DND-41 (cell line): ENCODE results near the gene C19orf67.
A peak's percentile ranks its signal among the peaks of the same experiment; 100 is the strongest.

Experiments
- ATAC-seq: fragments of 200-7000 bp; cut with Tn5 transposase; 3 replicates; pipeline ENCODE4 v1.9.1; 2021; ENCODE audit warnings: low read depth; ENCODE audit not compliant: insufficient read depth
- DNase-seq: peaks from one replicate; pipeline ENCODE4 v3.0.0-alpha.2; 2020
- H2AFZ ChIP-seq: 2 replicates; pipeline ENCODE4 v1.6.0; 2012; ENCODE audit warnings: low read depth, low read length
- H3K27ac ChIP-seq: 2 replicates; pipeline ENCODE4 v1.5.1; 2012; ENCODE audit warnings: low read length, inconsistent platforms
- H3K27me3 ChIP-seq: fragments of 200-600 bp; sonication (generic); 2 replicates; pipeline ENCODE4 v1.6.0; 2012; ENCODE audit warnings: low read length, mild to moderate bottlenecking, inconsistent platforms; ENCODE audit not compliant: insufficient read depth, poor library complexity
- H3K36me3 ChIP-seq: 2 replicates; pipeline ENCODE4 v1.5.1; 2012; ENCODE audit warnings: low read length, inconsistent platforms; ENCODE audit not compliant: insufficient read depth
- H3K4me1 ChIP-seq: 2 replicates; pipeline ENCODE4 v1.5.1; 2012; ENCODE audit warnings: mild to moderate bottlenecking, low read length; ENCODE audit not compliant: insufficient read depth
- H3K4me2 ChIP-seq: 2 replicates; pipeline ENCODE4 v1.6.0; 2012; ENCODE audit warnings: mild to moderate bottlenecking, moderate library complexity, low read length, inconsistent platforms; ENCODE audit not compliant: insufficient read depth
- H3K4me3 ChIP-seq, 2 experiments: fragments of 200-600 bp in 1 of 2; shearing (Covaris generic) in 1 of 2; 2 replicates each; pipeline ENCODE4 v1.5.1; 2012 to 2016; ENCODE audit warnings: inconsistent platforms in 2 of 2, low read length in 2 of 2, mild to moderate bottlenecking in 2 of 2, low read depth in 1 of 2, moderate library complexity in 1 of 2
- H3K79me2 ChIP-seq: 2 replicates; pipeline ENCODE4 v1.6.0; 2012; ENCODE audit warnings: low read length, inconsistent platforms; ENCODE audit not compliant: insufficient read depth
- H3K9ac ChIP-seq: 2 replicates; pipeline ENCODE4 v1.6.0; 2012; ENCODE audit warnings: low read depth, mild to moderate bottlenecking, inconsistent platforms, low read length, moderate library complexity
- H3K9me3 ChIP-seq: 2 replicates; pipeline ENCODE4 v1.5.1; 2012; ENCODE audit warnings: low read length, moderate library complexity, mild to moderate bottlenecking, inconsistent platforms; ENCODE audit not compliant: insufficient read depth, severe bottlenecking
- H4K20me1 ChIP-seq: 2 replicates; pipeline ENCODE4 v1.6.0; 2012; ENCODE audit warnings: low read length; ENCODE audit not compliant: insufficient read depth
- EZH2 ChIP-seq: IDR thresholded peaks from 3 replicates; pipeline ENCODE4 v1.6.1; 2012; ENCODE audit warnings: borderline replicate concordance, low read depth, mild to moderate bottlenecking, moderate library complexity, low read length, inconsistent platforms; ENCODE audit not compliant: severe bottlenecking
- TF ChIP-seq, protein P1 (sequence below): IDR thresholded peaks from 2 replicates; pipeline ENCODE4 v1.5.1; 2012; ENCODE audit warnings: borderline replicate concordance, low read length, moderate library complexity, mild to moderate bottlenecking; ENCODE audit not compliant: poor library complexity, severe bottlenecking; ENCODE audit errors: extremely low read depth

C19orf67 gene

DNA sequence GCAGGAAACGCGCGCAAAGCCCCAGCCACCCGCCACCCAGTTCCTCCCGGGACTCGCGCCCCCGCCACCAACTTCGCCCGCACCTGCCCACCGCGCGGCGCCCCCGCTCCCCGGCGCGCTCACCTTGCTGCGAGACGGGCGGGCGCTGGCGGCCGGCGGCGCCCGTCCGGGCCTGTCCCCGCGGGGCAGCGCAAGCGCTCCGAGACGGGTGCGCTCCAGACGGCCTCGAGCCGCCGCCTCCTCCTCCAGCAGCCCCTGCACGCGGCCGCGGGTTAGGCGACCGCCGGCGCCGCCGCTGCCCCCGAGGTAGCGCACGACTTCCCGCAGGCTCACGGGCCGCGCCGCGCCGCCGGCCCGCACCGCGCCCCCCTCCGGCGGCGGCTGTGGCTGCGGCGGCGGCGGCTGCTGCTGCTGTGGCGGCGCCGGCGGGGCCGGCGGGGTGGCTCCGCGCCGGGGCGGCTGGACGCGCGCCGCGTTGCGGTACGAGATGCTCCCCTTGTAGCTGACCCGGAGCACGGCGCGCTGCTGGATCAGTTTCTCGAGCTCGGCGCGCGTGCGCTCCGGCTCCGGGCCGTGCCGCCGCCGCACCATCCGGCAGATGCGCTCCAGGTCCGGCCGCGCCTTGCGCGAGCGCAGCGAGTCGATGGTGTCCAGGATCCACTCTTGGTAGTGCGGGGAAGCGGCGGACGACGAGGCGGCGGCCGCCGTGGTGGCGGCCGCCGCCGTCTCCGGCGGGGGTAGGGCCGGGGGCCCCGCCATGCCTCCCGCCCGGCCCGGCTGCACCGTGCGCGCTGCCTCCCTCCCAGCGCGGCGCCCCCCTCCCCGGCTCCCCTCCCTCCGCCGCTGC lies 4.3 kb upstream of the C19orf67 start:
- peak; percentile 61 for DNase-seq
- Histone ChIP-seq H3K36me3 (peaks cover 33% of the 10 kb centered on the region), H3K4me2 (peak overlapping the region; percentile 61), H3K9ac (peak overlapping the region; percentile 78), H3K79me2 (peaks cover 24% of the 10 kb centered on the region), H3K9me3 (peaks cover 9% of the 10 kb centered on the region), H3K27ac (peak overlapping the region; percentile 77), H2AFZ (peak overlapping the region; percentile 79), H3K4me3 (peak overlapping the region; percentile 62 to 81; a peak in 3 of 4 replicates), H3K4me1 (peaks cover 29% of the 10 kb centered on the region), H3K27me3 (no peaks in the 10 kb centered on the region), H4K20me1 (peaks cover 18% of the 10 kb centered on the region)
- peak; percentile 7; the same call in 1 of the 3 replicates for ATAC-seq
- TF ChIP-seq EZH2 = no peak
- TF ChIP-seq, protein P1, sequence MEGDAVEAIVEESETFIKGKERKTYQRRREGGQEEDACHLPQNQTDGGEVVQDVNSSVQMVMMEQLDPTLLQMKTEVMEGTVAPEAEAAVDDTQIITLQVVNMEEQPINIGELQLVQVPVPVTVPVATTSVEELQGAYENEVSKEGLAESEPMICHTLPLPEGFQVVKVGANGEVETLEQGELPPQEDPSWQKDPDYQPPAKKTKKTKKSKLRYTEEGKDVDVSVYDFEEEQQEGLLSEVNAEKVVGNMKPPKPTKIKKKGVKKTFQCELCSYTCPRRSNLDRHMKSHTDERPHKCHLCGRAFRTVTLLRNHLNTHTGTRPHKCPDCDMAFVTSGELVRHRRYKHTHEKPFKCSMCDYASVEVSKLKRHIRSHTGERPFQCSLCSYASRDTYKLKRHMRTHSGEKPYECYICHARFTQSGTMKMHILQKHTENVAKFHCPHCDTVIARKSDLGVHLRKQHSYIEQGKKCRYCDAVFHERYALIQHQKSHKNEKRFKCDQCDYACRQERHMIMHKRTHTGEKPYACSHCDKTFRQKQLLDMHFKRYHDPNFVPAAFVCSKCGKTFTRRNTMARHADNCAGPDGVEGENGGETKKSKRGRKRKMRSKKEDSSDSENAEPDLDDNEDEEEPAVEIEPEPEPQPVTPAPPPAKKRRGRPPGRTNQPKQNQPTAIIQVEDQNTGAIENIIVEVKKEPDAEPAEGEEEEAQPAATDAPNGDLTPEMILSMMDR = peak; percentile 21

DNA sequence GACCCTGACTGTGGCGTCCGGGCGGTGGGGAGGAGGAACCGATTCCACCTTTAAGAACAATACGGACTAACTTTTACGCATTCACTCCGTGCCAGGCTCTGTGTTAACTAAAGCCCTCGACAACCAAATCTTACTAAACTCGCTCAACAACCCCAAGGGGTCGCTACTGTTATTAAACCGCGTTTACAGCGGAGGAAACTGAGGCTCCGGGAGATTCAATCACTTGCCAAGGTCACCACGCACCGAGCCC lies 3.8 kb upstream of the C19orf67 start:
- Histone ChIP-seq H3K4me3 (peak overlapping the region in 1 of 2 experiments; percentile 81; a peak in 3 of 4 replicates), H4K20me1 (peaks cover 18% of the 10 kb centered on the region), H3K36me3 (peaks cover 33% of the 10 kb centered on the region), H3K27ac (no peak overlapping the region), H3K4me2 (peak overlapping the region; percentile 61), H3K9ac (peak overlapping the region; percentile 78), H3K79me2 (peaks cover 24% of the 10 kb centered on the region), H3K9me3 (peaks cover 9% of the 10 kb centered on the region), H3K4me1 (peaks cover 29% of the 10 kb centered on the region), H2AFZ (no peak overlapping the region), H3K27me3 (no peaks in the 10 kb centered on the region)
- TF ChIP-seq, protein P1 = no peak
- TF ChIP-seq EZH2 = no peak
- DNase-seq = no peak
- ATAC-seq = no peak

DNA sequence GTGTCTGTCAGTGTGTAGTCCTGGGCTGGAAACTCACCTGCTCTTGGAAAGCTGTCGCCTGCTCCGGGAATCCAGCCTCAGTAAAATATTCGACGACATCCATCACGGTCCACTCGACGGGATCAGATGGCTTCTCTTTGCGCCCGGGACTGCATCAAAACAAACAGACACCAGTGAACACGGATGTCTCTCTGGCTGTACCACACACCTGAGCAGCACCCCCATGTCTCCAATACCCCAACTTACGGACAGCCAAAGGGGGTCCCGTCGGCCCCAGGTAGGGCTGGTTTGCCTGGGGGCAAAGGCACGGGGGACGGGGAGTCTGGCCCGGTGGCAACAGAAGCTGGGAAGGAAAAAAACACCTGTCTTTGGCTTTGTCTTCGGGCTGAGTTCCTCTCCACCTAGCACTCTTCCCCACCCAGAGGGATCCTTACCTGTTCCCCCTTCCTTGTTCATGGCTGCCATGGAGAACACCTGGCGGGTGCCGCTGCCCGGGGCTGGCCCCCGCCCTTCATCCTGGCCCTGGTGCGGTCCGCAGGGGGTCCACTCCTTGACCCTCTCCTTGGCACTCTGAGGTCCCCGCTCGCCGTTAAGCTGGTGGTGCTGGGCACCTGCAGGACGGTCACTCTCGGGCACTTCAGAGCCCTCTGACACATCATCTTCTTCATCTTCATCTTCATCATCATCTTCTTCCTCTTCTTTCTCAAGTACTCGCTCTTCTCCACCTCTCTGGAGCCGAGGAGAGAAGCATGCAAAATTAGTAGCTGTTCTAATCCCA lies 3.2 kb upstream of the C19orf67 start:
- Histone ChIP-seq H3K9ac (peak overlapping the region; percentile 78; the same call in 1 of the 2 replicates), H3K4me1 (peaks cover 29% of the 10 kb centered on the region), H2AFZ (no peak overlapping the region), H3K4me3 (peak overlapping the region in 1 of 2 experiments; percentile 81; a peak in 3 of 4 replicates), H3K36me3 (peaks cover 33% of the 10 kb centered on the region), H3K79me2 (peaks cover 24% of the 10 kb centered on the region), H3K27me3 (no peaks in the 10 kb centered on the region), H3K27ac (no peak overlapping the region), H4K20me1 (peaks cover 18% of the 10 kb centered on the region), H3K4me2 (peak overlapping the region; percentile 61), H3K9me3 (peaks cover 9% of the 10 kb centered on the region)
- ATAC-seq = no peak
- TF ChIP-seq, protein P1 = no peak
- TF ChIP-seq EZH2 = no peak
- DNase-seq = no peak
